AG08396 (cell line): Measurements from ENCODE around the gene JPT2.
A peak's percentile ranks its signal among the peaks of the same experiment; 100 is the strongest.

ENCODE experiments used
- DNase-seq: peaks from one replicate; pipeline ENCODE4 v3.0.0; 2012; ENCODE audit warnings: low spot score, mixed read lengths

The JPT2 gene

DNA sequence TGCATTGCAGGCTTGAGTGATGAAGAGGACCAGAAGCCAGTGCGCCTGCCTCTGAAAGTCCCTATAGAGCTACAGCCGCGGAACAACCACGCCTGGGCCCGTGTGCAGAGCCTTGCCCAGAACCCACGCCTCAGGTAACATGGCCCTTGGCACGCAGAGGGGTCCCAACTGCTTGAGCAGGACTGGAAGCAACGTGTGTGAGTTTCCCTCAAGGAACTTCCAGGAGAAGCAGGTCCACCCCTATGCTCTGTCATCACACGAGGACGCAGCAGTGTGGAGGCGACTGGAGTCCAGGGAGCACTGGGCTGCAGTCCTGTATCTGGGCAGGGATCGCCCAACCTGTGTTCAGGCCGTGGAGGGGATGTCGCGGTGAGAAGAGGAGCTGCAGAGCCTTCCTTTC is 25.1 kb upstream of the JPT2 start:
- DNase-seq, result no peak

DNA sequence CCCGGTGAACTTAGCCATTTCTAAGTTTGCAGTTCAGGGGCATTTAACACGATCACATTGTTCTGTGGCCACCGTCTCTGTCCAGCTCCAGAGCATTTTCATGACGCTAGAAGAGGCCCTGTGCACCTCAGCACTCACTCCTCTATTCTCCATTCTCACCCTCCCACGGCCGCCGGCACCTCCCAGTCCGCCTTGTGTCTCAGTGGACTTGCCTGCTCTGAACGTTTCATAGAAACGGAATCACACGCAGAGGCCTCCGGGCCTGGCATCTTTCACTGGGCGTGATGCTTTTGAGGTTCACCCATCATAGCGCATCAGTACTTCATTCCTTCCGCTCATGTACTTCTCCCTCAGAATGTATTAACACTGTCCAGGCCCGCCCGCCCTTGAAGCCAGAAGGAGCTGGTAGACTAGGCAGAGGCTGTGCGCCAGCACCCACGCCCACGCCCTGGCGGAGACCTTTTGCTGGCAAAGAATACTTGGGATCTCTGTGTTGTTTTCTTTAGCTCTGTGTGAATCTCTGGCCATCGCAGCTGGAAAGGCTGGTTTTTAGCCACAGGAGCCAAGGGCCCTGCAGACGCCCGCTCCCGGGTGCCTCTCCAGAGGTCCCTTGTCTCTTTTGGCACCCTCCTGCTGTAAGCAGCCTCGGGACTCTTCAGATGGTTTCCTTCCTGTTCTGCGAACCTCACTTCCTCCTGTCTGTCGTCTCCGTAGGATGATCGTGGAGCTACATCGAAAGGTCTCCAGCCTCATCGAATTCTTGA is 23.4 kb upstream of the JPT2 start:
- no peak for DNase-seq

DNA sequence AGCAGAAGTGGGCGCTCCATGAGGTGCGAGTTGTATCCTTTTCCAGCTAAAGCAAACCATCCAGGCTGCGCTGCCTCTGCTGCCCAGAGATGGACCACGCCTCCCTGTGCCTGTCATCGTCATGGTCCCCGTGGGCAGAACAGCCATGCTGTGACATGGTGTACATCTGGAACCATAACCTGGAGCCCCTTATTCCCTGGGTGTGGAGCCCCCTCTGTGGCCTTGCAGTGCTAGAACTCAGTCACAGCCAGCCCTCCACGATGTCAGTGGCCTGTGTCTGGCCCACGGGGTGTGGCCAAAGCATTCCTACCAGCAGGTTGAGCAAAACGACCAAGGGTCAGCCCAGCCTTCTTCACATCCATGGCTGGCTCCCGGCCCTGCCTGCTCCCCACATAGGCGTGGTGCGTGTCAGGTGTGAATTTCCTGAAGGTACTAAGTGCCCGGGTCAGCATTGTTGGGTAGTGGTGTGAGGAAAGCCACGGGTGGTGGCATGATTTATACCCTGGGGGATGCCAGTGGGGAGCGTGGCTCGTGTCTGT is 22.7 kb upstream of the JPT2 start:
- no peak for DNase-seq

DNA sequence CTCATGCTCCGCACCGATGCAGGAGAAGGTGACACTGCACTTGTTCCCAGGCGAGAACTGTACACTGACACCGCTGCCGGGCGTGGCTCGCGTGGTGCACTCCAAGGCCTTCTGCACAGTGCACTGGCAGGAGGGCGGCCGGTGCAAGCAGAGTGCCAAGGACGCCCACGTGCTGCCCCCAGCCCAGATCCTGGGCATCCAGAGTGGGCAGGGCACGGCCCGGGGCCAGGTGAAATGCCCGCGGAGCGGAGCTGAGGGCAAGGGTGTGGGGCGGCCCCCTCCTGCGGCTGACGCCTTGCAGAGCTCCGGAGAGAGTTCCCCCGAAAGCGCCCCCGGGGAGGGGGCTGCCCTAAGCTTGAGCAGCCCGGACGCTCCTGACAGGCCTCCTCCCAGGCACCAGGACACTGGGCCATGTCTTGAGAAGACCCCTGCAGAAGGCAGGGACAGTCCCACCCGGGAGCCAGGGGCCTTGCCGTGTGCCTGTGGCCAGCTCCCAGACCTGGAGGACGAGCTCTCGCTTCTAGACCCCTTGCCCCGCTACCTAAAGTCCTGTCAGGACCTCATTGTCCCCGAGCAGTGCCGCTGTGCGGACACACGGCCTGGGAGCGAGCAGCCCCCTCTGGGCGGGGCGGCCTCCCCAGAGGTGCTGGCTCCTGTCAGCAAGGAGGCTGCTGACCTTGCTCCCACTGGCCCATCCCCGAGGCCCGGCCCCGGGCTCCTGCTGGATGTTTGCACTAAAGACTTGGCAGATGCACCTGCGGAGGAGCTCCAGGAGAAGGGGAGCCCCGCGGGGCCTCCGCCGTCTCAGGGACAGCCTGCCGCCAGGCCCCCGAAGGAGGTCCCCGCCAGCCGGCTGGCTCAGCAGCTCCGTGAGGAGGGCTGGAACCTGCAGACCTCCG is 21.9 kb upstream of the JPT2 start:
- no peak for DNase-seq

DNA sequence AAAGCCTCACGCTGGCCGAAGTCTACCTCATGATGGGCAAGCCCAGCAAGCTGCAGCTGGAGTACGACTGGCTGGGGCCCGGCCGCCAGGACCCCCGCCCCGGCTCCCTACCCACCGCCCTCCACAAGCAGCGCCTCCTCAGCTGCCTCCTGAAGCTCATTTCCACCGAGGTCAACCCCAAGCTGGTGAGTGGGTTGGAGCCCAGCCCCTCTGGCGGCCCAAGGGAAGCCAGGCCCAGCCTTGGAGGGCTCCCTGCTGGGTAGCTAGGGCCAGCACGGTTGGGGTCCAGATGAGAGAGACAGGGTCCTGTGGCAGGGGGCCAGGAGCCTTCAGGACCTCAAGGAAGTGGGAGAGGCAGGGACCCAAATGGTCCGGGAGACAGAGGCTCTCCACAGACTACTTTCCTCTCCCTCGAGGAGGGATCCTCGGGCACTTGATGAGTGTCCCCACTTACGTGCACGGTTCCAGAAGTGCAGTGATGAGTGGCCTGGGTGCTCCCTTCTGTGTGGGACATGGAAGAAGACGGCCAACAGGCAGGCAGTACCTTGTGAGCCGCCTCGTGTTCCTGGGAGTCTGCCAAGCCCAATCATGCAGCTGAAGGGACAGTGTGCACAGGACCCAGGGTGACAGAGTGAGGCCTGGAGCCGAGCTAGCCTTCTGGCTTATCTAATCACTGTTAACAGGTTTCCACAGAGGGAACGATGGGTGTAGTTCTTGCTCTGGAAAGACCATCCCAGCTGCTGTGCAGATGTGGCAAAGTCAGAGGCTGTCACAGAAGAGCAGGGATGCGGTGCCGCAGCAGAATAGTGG is 21.1 kb upstream of the JPT2 start:
- no peak for DNase-seq

DNA sequence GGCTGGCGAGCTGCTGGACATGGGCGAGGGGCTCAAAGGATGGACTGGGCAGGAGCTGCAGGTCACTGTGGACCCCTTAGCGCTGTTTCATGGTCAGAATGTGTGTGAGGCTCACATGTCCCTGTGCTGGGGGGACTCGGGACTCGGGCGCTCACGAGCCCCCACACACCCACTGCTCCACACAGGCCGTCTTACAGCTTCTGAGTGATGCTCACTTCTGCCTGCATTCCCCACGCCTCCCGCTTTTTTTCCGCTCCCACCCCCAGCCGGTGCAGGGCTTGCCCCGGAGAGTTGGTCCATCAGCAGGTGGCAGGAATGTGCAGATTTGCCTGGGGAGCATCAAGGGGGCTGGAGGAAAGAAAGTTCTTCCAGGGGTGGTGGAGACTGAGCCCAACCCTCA is 20.2 kb upstream of the JPT2 start:
- no peak for DNase-seq

DNA sequence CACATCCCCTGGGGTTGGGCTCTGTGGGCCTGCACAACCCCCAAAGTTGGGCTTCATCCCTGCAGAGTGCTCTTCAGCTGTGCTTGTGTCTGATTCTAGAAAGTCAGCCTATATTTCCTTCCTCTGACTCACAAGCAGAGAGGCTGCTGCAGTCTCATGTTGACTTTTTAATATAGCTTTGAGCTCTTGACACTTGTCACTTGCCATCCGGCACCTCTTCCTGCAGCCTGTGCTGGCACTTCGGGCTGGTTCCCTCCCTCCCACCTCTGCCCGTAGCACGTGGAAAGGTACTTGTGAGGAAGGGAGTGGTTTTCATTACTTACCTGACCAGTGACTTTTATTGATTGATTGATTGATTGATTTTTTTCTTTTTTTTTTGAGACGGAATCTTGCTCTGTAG is 19.0 kb upstream of the JPT2 start:
- no peak for DNase-seq

DNA sequence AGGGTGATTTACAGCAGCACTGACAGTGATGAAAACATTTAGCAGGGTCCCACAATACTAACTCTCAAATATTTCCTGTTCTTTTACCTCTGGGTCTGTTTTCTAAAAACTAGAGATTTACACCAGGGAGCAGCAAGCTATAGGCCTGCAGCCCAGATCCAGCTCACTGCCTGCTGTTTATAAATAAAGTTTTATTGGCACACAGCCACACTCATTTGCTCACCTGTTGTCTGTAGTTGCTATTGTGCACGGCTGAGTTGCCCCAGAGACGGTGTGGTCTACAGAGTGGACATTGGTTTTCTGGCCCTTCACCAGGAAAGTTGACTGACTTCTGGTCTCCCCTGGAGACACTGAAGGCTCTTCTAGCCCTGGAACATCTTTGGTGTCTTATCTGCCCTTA is 16.3 kb upstream of the JPT2 start:
- DNase-seq, result no peak

DNA sequence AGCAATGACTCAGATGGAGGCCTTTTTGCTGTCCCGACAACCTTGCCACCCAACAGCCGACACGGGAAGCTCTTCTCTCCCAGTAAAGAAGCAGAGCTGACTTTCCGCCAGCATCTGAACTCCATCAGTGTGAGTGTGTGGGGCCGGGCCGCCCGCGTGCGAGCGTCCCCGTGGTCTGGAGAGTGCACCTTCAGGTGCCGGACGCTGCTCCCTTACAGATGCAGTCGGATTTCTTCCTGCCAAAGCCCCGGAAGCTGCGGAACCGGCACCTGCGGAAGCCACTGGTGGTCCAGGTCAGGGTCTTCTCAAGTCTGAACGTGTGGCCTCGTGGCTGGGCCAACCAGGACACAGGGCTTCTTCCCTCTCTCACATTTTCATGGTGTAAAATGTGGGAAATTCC is 15.5 kb upstream of the JPT2 start:
- no peak for DNase-seq

DNA sequence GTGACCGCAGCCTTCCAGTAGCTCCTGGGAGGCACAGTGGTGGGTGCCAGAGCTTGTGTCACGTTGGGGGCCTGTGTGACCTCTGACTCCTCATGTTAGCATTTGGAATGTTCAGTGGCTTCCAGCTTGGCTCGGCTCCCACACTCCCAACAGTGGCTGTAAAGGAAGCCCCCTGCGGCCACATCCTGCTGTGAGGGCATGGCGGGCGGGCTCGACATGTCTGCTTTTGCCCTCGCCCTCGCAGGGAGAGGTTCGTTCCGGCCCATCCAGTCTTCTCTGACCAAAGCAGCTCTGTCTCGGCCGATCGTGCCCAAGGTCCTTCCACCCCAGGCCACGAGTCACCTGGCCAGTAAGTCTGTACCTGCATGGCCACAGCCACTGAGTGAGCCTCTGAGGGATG is 12.2 kb upstream of the JPT2 start:
- DNase-seq, result no peak

DNA sequence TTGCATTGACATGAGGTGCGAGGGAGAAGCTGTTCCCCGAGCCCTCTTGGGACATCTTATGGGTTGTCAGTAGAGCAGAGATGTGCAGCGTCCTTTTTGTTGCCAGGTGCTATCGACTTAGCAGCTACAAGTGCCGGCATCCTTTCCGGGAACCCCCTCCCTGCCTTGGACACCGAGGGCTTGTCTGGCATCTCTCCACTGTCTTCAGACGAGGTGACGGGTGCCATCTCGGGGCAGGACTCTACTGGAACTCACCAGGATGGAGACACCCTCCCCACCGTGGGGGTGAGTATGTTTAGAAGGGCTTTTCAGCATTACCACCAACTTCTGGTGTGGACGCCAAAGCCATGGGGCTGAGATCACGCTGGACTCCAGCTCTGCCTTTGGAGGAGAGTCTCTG is 11.8 kb upstream of the JPT2 start:
- no peak for DNase-seq

DNA sequence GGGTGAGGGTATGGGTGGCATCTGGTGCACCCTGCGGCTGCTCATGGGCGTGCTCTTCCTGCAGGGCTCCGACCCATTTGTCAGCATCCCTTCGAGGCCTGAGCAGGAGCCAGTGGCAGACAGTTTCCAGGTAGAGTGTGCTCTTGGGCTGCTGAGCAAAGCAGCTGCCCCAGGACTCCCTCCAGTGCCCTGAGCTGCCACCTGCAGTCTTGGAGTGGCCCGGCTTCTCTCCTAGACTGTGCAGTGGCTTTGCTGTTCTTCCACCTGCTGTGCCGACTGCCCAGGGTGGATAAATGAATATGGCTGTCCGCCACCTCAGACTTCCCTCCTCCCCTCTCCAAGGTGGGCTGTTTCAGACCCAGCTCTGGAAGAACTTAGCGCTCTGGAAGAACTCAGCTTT is 10.8 kb upstream of the JPT2 start:
- no peak for DNase-seq

DNA sequence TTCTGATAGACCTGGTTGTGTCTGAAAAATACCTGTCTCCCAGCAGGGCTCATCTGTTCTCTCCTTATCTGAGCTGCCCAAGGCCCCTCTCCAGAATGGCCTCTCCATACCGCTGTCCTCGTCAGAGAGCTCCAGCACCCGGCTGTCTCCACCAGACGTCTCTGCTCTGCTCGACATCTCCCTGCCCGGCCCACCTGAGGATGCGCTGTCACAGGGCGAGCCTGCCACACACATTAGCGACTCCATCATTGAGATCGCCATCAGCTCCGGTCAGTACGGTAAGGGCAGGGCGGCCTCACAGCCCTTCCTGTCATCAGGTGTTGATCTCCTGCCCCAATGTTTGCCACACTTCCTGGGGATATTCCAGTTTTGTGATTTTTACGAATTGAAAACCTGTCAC is 10.2 kb upstream of the JPT2 start:
- DNase-seq, result no peak

DNA sequence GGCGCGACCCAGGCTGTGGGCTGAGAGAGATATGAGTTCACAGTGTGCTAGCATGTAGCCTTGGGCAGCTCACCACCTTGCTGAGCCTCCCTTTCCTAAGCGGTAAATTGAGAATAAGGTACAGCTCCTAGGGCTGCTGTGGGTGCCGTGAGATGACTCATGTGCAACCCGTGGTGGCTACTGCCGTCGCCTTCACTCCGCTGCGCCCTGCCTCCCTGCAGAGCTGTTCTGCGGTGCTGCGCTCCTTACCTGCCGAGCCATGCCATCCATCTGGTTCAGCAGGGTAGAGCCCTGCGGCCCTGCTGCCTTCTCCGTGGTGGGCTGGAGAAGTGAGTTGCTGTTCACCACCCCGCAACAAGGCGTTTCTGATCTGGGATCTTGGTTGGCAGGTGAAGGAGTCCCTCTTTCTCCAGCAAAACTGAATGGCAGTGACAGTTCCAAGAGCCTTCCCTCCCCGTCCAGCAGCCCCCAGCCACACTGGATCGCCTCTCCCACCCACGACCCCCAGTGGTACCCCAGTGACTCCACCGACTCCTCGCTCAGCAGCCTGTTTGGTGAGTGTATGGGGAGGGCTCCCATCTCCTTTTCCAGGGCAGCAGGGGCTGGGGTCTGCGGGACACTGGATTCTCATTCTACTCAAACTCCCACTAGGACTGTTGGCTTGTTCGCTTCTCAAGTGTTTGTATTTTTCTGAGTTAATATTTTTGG is 9.3 kb upstream of the JPT2 start:
- no peak for DNase-seq

DNA sequence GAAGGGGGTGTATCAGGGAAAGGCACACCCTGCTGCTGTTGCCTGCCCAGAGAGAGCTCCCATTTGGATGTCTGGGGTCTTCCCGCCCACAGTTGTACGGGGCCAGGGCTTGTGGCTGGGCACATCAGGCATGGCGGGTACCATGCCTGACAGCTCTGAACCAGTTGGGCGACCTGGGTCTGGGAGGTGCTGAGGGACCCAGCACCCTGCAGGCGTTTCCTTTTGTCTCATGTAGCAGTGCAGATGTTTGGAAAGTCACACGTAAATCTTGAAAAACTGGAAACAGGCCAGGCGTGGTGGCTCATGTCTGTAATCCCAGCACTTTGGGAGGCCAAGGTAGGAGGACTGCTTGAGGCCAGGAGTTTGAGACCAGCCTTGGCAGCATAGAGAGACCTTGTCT is 8.4 kb upstream of the JPT2 start:
- DNase-seq, result no peak

DNA sequence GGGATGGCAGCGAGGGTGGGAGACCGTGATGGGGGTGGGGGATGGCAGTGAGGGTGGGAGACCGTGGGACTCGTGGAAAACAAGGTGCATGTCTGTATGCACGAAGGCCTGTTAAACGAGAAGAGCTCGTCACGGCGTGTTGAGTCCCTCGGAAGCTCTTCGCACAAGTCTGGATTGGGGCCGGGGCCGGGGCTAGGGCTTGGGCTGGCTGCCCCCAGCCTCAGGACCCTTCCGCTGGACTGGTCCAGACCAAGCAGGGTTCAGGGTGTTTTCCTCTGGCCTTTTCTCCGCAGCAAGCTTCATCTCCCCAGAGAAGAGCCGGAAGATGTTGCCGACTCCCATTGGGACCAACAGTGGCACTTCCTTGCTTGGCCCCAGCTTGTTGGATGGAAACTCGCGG is 7.7 kb upstream of the JPT2 start:
- DNase-seq, result no peak

DNA sequence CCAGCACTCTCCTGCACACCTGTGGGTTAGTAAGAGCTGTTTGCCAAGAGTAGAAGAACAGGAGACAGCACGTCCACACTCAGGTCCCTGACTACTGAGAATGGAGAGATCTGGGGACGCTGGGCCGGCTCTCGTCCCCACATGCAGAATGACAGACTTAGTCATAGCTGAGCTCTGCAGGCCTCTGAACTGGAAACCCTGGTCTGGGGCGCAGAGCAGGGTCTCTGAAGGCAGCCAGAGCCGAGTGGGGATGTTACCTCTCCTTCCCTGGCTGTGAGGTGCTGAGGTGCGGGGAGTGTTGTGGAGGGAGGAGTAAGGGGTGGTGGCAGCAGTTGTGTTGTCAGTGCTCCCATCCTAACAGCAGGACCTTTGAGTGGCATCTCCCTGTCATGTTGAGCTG is 7.2 kb upstream of the JPT2 start:
- no peak for DNase-seq

DNA sequence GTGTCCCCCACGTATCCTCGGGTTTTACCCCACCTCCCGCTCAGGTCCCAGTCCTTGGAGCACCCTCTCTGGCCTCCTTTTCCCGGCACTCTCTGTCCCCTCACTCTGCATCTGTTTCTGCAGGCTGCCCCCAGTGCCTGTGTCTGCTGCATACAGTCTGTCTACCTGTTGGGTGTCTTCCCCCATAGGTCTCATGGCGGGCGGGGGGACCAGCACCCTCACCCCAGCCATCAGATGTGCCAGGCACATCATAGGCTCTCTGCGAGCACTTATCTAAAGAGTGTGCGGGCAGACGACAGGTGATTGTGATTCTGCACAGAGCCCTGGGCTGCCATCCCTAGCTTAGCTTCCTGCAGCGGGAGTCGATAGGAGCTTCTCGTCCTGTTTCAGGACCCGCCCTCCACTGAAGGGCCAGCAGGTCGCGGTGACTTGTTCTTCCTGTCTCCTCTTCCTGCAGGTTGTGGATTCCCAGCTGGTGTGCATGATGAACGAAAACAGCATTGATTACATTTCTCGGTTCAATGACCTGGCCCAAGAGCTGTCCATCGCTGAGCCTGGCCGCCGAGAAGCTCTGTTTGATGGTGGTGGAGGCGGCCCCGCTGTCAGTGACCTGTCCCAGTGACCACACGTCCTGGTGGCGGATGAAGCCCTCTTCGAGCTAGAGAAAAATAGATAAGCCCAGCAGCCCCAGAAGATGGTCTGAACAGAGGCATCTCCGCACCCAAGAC is 4.5 kb upstream of the JPT2 start:
- no peak for DNase-seq

DNA sequence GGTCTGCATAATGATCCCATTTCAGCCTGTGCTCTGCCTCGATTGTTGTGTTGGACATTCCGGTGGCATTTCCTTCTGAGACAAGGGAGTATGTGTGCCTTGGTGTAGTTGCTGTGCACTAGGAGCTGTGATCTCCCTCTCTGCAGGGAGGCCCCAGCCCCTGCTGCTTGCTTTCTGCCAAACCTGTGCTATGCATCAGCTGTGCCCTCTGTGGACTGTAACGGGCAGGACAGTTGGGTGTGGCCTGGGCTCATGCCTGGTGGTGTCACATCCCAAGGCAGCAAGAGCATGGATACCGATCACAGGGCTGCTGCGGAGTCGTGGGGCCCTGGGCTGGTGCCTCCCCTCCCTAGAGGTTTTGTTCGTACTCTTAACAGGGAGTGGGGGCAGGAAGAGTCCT is 3.8 kb upstream of the JPT2 start:
- DNase-seq, result no peak

DNA sequence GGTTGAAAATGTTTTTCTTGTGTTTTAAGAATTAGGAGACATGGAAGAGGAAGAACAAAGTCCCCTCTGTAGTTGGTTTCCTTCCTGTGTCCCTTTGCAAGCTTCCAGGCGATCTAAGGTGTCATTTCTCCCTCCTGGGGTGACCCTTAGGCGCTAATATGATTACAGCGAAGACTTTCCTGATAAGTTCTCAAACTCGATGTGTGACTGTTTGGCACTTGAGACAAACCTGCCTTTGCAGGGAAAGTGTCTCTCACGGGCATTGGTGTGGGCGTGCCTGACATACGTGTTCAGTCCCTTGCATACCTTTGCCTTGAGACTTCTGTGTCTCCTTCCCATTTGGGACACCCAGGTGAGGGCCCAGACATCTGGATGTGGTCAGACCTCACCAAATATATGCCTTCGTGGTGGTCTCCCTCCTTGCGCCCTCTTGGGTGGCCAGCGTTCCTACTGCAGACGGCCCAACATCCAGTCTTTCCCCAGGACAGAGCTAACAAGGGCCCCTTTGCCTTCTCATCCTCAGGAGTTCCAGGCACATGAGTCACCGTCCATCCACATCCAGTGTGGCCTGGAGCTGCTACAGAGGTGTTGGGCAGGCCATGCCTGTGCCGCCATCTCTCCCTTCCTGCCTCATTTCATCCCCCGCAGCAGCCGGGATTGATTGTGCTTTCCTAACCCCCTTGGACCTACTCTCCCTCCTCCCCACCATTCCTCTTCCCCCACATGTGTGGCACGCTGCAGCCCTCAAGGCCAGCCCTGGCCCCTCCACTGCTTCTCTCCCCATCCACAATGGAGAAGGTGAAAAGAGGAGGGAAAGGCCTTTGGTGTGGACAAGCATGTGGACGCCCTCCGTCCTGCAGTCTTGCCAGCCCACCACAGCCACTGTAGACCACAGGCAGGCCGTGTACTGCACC is 3.1 kb upstream of the JPT2 start:
- peak; percentile 85 for DNase-seq
